Measurements from ENCODE around the gene CLEC2A.
"Not testable (repeated sequence)": the region's sequence is repeated elsewhere in the genome, so short reads cannot be mapped to it uniquely, and the experiment has no call there.

CLEC2A gene

DNA sequence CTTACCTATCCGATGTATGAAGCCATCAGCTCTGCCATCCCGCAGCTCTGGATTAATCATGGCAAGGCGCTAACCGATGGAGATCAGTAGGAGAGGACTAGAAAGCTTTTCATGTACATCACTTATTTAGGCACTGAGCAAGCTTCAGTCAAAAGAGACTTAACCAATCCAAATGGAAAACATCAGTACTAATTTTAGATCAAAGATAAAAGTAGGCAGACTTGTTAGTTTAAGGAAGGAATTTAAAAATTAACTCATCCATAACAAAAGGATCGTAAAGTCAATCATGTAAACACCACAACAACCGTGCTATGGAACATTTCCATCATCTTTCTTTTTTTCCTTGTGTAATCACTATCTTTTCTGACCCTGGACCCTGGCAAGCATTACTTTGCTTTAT is at the start of gene CLEC2A:
TSS of gene CLEC2A (minus strand) at position 101 of the 400 bp plus-strand sequence. CDS start at position 60, 41 bp downstream.
- DNase-seq (ENCODE audit: low spot score): no peak

- no peak for DNase-seq (ENCODE audit: low spot score)
These were observed 48.0 kb upstream of the CLEC2A start for GRCh38 chr12:9980126-9980525.

- no peak for DNase-seq (ENCODE audit: low spot score)
These were observed 45.7 kb upstream of the CLEC2A start for GRCh38 chr12:9977916-9978315.

- DNase-seq (ENCODE audit: low spot score): not testable (repeated sequence)
These were observed 44.5 kb upstream of the CLEC2A start for GRCh38 chr12:9976626-9977025.

DNA sequence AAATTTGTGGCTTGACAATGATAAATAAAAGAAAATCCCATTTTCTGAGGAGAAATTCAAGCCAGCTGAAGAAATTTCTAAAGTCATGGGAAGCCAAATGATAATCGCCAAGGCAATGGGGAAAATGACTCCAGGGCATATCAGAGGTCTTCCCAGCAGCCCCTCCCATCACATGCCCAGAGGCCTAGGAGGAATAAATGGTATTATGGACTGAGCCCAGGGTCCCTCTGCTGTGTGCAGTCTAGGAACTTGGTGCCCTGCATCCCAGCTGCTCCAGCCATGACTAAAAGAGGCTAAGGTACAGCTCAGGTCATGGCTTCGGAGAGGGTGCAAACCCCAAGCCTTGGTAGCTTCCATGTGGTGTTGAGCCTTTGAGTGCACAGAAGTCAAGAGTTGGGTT is 43.4 kb upstream of the CLEC2A start:
- DNase-seq (ENCODE audit: low spot score): no peak

- DNase-seq (ENCODE audit: low spot score): not testable (repeated sequence)
These were observed 42.6 kb upstream of the CLEC2A start for GRCh38 chr12:9974731-9975130.

DNA sequence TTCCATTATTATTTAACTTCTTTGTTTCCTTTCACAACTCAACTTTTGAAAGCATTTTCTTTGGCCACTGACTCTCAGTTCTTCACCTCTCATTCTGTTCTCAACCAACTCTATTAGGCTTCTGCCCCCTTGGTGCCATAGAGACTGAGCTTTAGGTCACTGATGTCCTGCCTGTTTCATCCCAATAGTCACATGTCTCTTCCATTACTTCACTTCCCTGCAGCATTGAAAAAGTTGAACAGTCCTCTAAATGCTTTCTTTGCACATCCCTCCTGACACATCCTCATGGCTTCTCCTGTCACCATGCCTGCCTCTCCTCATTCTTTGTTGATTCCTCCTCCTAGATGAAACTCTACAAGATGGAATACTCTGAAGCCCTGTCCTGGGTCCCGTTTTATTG is 41.8 kb upstream of the CLEC2A start:
- DNase-seq (ENCODE audit: low spot score): no peak

DNA sequence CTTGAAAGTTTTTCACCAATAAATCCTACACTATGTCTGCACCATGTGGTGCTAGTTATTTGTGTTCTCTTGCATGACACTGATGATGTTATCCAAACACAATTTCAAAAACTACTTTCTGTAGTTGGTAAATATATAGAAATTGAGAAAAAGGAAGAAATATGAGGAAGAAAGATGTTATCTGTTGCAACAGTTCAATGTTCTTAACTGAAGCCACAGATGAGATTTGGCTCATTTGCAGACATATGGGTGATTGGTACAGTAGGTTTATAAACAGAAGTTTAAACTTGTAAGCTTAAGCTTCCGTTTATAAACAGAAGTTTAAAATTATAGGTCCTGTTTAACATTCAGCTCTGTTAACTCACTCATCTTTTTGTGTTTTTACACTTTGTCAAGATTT is 39.0 kb upstream of the CLEC2A start, which contains the start of gene CLEC12A:
TSS of gene CLEC12A (plus strand) at position 229 of the 400 bp plus-strand sequence. CDS start 188 bp downstream, outside the sequence.
- DNase-seq (ENCODE audit: low spot score): no peak

GRCh38 chr12:9969673-9970072 is 37.5 kb upstream of the CLEC2A start:
- no peak for DNase-seq (ENCODE audit: low spot score)

DNA sequence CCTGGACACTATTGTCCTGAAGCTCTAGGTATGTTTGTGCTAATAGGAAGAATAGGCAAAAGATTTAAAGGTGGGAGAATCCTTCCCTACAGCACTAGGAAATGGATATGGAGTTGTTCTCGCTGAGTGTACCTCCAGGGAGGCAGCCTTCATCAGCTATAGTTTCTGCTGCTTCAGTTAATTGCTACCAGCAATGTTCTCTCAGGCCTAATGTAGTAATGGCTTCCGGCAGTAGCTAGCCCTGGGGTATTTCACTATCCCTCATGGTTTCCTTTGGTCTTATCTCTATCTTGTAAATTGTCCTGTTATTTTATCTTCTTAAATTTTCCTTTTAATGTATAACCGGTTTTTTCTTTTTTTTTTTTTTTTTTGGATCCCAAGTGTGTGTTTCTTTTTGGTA is 29.7 kb upstream of the CLEC2A start:
- no peak for DNase-seq (ENCODE audit: low spot score)

GRCh38 chr12:9961106-9961505 is 28.9 kb upstream of the CLEC2A start:
- no peak for DNase-seq (ENCODE audit: low spot score)

GRCh38 chr12:9960590-9960989 is 28.4 kb upstream of the CLEC2A start:
- no peak for DNase-seq (ENCODE audit: low spot score)

GRCh38 chr12:9957834-9958233 is 25.7 kb upstream of the CLEC2A start:
- no peak for DNase-seq (ENCODE audit: low spot score)

DNA sequence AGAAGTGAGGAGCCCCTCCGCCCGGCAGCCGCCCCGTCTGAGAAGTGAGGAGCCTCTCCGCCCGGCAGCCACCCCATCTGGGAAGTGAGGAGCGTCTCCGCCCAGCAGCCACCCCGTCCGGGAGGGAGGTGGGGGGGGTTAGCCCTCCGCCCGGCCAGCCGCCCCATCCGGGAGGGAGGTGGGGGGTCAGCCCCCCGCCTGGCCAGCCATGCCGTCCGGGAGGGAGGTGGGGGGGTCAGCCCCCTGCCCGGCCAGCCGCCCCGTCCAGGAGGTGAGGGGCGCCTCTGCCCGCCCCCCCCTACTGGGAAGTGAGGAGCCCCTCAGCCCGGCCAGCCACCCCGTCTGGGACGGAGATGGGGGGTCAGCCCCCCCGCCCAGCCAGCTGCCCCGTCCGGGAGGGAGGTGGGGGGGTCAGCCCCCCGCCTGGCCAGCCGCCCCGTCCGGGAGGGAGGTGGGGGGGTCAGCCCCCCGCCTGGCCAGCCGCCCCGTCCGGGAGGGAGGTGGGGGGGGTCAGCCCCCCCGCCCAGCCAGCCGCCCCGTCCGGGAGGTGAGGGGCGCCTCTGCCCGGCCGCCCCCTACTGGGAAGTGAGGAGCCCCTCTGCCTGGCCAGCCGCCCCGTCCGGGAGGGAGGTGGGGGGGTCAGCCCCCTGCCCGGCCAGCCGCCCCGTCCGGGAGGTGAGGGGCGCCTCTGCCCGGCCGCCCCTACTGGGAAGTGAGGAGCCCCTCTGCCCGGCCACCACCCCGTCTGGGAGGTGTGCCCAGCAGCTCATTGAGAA is 21.0 kb upstream of the CLEC2A start:
- DNase-seq (ENCODE audit: low spot score): not testable (repeated sequence)

DNA sequence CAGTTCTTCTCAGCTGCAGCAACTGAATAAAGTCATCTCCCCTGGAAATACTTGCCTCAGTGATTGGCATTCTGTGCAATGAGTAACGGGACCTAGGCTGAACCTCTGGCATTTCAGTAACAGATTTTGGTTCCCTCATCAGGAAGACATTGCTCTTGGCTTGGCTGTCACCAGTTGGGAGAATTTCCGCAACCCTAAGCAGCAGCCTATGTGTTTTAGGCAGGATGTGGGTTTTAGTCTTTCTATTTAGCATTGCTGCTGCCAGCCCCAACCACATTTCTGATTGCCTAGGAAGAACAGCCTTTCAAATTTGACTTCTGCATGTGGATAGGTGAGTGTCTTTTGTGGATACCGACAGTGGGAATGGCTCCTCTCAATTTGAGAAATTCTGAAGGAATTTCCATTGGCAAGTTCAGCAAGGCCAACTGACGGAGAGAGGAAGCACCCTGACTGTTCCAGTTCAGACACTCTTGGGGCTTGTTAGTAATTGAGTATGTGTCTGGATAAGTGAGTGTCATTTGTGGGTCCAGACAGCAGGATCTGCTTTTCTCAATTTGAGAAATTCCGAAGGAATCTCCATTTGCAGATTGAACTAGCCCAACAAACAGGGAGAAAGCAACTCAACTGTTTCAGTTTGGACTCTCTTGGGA is 19.0 kb upstream of the CLEC2A start:
- no peak for DNase-seq (ENCODE audit: low spot score)

DNA sequence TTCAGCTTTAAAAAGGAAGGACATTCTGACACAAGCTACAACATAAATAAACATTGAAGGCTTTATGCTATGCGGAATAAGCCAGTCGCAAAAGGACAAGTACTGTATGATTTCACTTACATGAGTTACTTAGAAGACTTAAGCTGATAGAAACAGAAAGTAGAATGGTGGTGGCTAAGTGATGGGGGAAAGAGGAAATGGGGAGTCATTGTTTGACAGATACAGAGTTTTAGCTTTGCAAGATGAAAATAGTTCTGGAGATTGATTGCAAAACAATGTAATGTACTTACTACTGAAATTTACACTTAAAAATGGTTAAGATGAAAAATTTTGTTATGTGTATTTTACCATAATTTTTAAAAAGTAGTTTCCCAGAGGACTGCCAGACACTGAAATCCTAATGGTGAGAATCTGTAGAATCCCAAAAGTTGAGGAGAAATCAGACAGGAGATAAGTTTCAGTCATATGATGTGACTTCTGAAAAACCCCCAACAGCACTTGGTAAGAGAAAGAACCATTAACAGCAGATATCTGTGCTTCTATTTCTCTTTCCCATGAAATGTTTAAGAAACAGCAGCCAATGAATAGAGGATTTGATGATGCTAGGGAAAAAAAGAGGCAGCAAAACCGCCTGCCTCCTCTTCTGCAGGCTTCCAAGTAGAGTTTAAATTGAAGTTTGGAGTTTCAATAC is 16.6 kb upstream of the CLEC2A start:
- no peak for DNase-seq (ENCODE audit: low spot score)

GRCh38 chr12:9947674-9948073 is 15.5 kb upstream of the CLEC2A start:
- no peak for DNase-seq (ENCODE audit: low spot score)

DNA sequence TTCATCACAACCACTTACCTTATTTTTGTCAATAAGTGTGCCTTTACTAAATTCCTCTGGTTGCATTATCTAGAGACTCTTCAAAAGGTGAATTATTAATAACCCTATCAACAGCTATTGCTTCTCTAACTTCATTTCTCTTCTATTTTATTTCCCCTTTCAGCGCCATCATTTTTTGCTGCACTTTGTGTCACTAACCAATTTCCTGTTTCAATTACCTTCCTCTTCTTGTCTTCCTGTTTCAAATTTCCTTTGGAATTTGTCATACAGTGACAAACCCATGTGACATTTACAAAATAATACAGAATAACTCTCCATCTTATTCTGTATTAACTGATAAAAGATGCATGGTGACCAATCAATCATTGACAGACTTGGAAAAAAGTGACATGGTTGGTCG is 12.2 kb upstream of the CLEC2A start:
- no peak for DNase-seq (ENCODE audit: low spot score)

GRCh38 chr12:9943240-9943639 is 11.1 kb upstream of the CLEC2A start:
- peak; percentile 41 for DNase-seq (ENCODE audit: low spot score)

DNA sequence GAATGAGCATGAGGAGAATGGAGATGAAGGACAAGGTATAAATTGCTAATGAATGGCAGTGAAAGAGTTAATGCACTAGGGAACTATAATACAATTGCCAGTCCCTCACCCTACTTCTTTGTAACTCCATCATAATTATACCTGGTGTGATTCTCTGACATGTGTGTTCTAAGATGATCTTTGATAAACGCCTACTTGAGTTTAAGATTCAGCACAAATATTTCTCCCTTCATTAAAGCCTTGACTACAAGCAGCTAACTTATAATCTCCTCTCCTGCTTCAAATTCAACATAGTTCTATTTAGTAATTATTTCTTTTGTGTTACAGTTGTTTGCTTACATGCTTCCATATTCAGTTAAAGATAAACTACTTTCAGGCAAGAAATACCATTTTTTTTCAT is 9.7 kb upstream of the CLEC2A start:
- no peak for DNase-seq (ENCODE audit: low spot score)

- DNase-seq (ENCODE audit: low spot score): no peak
These were observed 8.2 kb upstream of the CLEC2A start for GRCh38 chr12:9940375-9940774.

GRCh38 chr12:9936591-9936990 is 4.4 kb upstream of the CLEC2A start:
- no peak for DNase-seq (ENCODE audit: low spot score)

- DNase-seq (ENCODE audit: low spot score): no peak
These were observed 2.9 kb upstream of the CLEC2A start for GRCh38 chr12:9935026-9935425.

All from AG20443 (cell line).